HepG2 (cell line): Measurements from ENCODE around the gene HIF1AN. TPM values are rescaled to one million over a fixed set of nuclear protein-coding genes. Genes with fewer than 3 reads are reported as not detected.

Source experiments
- ATAC-seq: fragments of 200-7000 bp; cut with Tn5 transposase; 3 replicates; pipeline ENCODE4 v1.9.1; 2020; ENCODE audit warnings: mild to moderate bottlenecking, moderate library complexity
- BruUV-seq: library from RNA; stranded (reverse); fragments of 400-500 nt; replicated peaks from 2 replicates; lab custom pipeline; 2021; lab: Mats Ljungman, UMichigan
- CTCF ChIA-PET: fragments of 300-600 bp; formaldehyde crosslinking; extraction: SDS; loops from one replicate; lab custom pipeline; 2021; ENCODE audit warnings: low total read pairs, inconsistent platforms, low intra/inter-chr PET ratio; lab: Yijun Ruan, JAX
- POLR2A ChIA-PET: fragments of 350-600 bp; sonication (Branson Sonifier 250); formaldehyde crosslinking; loops from one replicate; lab custom pipeline; 2020; ENCODE audit warnings: antibody characterized with exemption, inconsistent platforms; lab: Yijun Ruan, JAX
- DNase-seq: peaks from one replicate; pipeline ENCODE4 v3.0.0-alpha.2; 2015; ENCODE audit warnings: low spot score
- FAIRE-seq: peaks from 3 replicates; lab custom pipeline; 2011; peaks lifted over from hg19 to GRCh38; lab: Jason Lieb, UNC
- H2AFZ ChIP-seq: one replicate; pipeline ENCODE4 v1.6.1; 2011; ENCODE audit warnings: low read length, inconsistent platforms
- H3K27ac ChIP-seq: fragments of 300-600 bp; 3 replicates; pipeline ENCODE4 v1.8.0; 2011; ENCODE audit warnings: mixed run types, mild to moderate bottlenecking, mixed read lengths, low read length, inconsistent platforms; ENCODE audit not compliant: insufficient read depth; ENCODE audit errors: extremely low read length
- H3K27me3 ChIP-seq, 2 experiments: fragments of 200-600 bp in 1 of 2; 2 replicates in 1 of 2; 3 replicates in 1 of 2; pipeline versions ENCODE4 v1.6.0 to v1.8.0; 2011; ENCODE audit warnings: low read length in 2 of 2, mild to moderate bottlenecking in 2 of 2, moderate library complexity in 2 of 2, inconsistent platforms in 1 of 2; ENCODE audit not compliant: insufficient read depth in 2 of 2, control insufficient read depth in 1 of 2
- H3K36me3 ChIP-seq, 2 experiments: fragments of 200-600 bp in 1 of 2; replicated peaks in 1 of 2; 2 replicates in 1 of 2; 3 replicates in 1 of 2; pipeline versions ENCODE4 v1.5.1 to v1.8.0; 2011; ENCODE audit warnings: low read length in 2 of 2, inconsistent platforms in 1 of 2; ENCODE audit not compliant: insufficient read depth in 2 of 2, control insufficient read depth in 1 of 2
- H3K4me1 ChIP-seq: 2 replicates; pipeline ENCODE4 v1.5.1; 2012; ENCODE audit warnings: low read length, inconsistent platforms; ENCODE audit not compliant: insufficient read depth
- H3K4me2 ChIP-seq: 2 replicates; pipeline ENCODE4 v1.6.0; 2011; ENCODE audit warnings: low read depth, low read length, inconsistent platforms
- H3K4me3 ChIP-seq, 3 experiments: fragments of 200-600 bp in 1 of 3; sonication (generic), shearing (Covaris generic) in 1 of 3; replicated peaks in 1 of 3; 2 replicates each; pipeline ENCODE4 v1.5.1; 2011 to 2016; ENCODE audit warnings: low read length in 3 of 3, inconsistent platforms in 2 of 3, low read depth in 2 of 3, mild to moderate bottlenecking in 2 of 3, control low read depth in 1 of 3, mixed read lengths in 1 of 3; ENCODE audit not compliant: insufficient read depth in 1 of 3
- H3K79me2 ChIP-seq: one replicate; pipeline ENCODE4 v1.6.1; 2011; ENCODE audit warnings: low read length, inconsistent platforms; ENCODE audit not compliant: insufficient read depth
- H3K9ac ChIP-seq: 2 replicates; pipeline ENCODE4 v1.6.0; 2011; ENCODE audit warnings: mild to moderate bottlenecking, low read depth, low read length, inconsistent platforms; ENCODE audit not compliant: insufficient read depth
- H3K9me3 ChIP-seq: 2 replicates; pipeline ENCODE4 v1.5.1; 2012; ENCODE audit warnings: mild to moderate bottlenecking, low read length
- H4K20me1 ChIP-seq: 2 replicates; pipeline ENCODE4 v1.6.0; 2011; ENCODE audit warnings: inconsistent platforms, mild to moderate bottlenecking, low read length, moderate library complexity; ENCODE audit not compliant: insufficient read depth
- CBX2 ChIP-seq, 2 experiments: fragments of 200-600 bp in 1 of 2; sonication (generic); formaldehyde crosslinking in 1 of 2; IDR thresholded peaks; 2 replicates each; pipeline versions ENCODE4 v1.7.0 to v1.8.1; 2018 to 2022; ENCODE audit warnings: low read depth in 2 of 2, low read length in 1 of 2, mild to moderate bottlenecking in 1 of 2, missing genetic modification reagents in 1 of 2
- FOXC1 ChIP-seq: sonication (generic); formaldehyde crosslinking; IDR thresholded peaks from 2 replicates; pipeline ENCODE4 v1.8.0; 2022; ENCODE audit warnings: mild to moderate bottlenecking, missing genetic modification reagents, borderline replicate concordance
- HES4 ChIP-seq: sonication (generic); formaldehyde crosslinking; IDR thresholded peaks from 2 replicates; pipeline ENCODE4 v1.9.0; 2021; ENCODE audit warnings: mild to moderate bottlenecking, missing genetic modification reagents, borderline replicate concordance
- SMAD1 ChIP-seq: sonication (generic); formaldehyde crosslinking; IDR thresholded peaks from 2 replicates; pipeline ENCODE4 v1.4.0; 2020; ENCODE audit warnings: missing genetic modification reagents, low read depth, mild to moderate bottlenecking, borderline replicate concordance
- TIGD3 ChIP-seq: sonication (generic); formaldehyde crosslinking; IDR thresholded peaks from 2 replicates; pipeline ENCODE4 v1.5.1; 2020; ENCODE audit warnings: mild to moderate bottlenecking, missing genetic modification reagents, borderline replicate concordance
- YEATS2 ChIP-seq: sonication (generic); formaldehyde crosslinking; IDR thresholded peaks from 2 replicates; pipeline ENCODE4 v1.4.0; 2020; ENCODE audit warnings: missing genetic modification reagents, borderline replicate concordance
- ZBTB14 ChIP-seq: sonication (generic); formaldehyde crosslinking; IDR thresholded peaks from 2 replicates; pipeline ENCODE4 v1.4.0; 2020; ENCODE audit warnings: missing genetic modification reagents
- ZFY ChIP-seq: sonication (generic); formaldehyde crosslinking; IDR thresholded peaks from 2 replicates; pipeline ENCODE4 v1.4.0; 2020; ENCODE audit warnings: missing genetic modification reagents
- ZNF275 ChIP-seq: sonication (generic); formaldehyde crosslinking; IDR thresholded peaks from 2 replicates; pipeline ENCODE4 v1.8.0; 2022; ENCODE audit warnings: missing genetic modification reagents, mild to moderate bottlenecking, inconsistent platforms, borderline replicate concordance
- ZNF326 ChIP-seq: sonication (generic); formaldehyde crosslinking; IDR thresholded peaks from 2 replicates; pipeline ENCODE4 v1.4.0; 2020; ENCODE audit warnings: missing genetic modification reagents, borderline replicate concordance
- ZNF557 ChIP-seq: sonication (generic); formaldehyde crosslinking; IDR thresholded peaks from 2 replicates; pipeline ENCODE4 v1.4.0; 2020; ENCODE audit warnings: missing genetic modification reagents
- ZNF646 ChIP-seq: sonication (generic); formaldehyde crosslinking; IDR thresholded peaks from 2 replicates; pipeline ENCODE4 v1.9.0; 2021; ENCODE audit warnings: mild to moderate bottlenecking, missing genetic modification reagents
- ZNF678 ChIP-seq: sonication (generic); formaldehyde crosslinking; IDR thresholded peaks from 2 replicates; pipeline ENCODE4 v1.4.0; 2020; ENCODE audit warnings: mild to moderate bottlenecking, missing genetic modification reagents
- ZNF780A ChIP-seq: sonication (generic); formaldehyde crosslinking; IDR thresholded peaks from 2 replicates; pipeline ENCODE4 v1.8.0; 2022; ENCODE audit warnings: mild to moderate bottlenecking, missing genetic modification reagents, moderate library complexity
- WGBS: methylation state at CpG from one replicate; pipeline ENCODE4 v1.1.6; 2017; ENCODE audit warnings: low lambda C conversion rate; 5-methylcytosine and 5-hydroxymethylcytosine counted together
- in situ Hi-C: cut with HindIII; loops from 2 replicates; pipeline ENCODE4 v1.10.0; 2017; ENCODE audit warnings: low pct_unique_long_range_greater_than_20kb; ENCODE audit not compliant: extremely low pct_ligation_motif_present
- intact Hi-C: fragments of 100-400 bp; cut with micrococcal nuclease; formaldehyde crosslinking; loops from one replicate; pipeline ENCODE4 v1.10.0; 2022; ENCODE audit not compliant: unreplicated experiment
- polyA plus RNA-seq, 8 experiments: library from polyadenylated mRNA; depleted of rRNA in 3 of 8; stranded (reverse) in 7 of 8; unstranded in 1 of 8; fragments of >200 nt; fragmentation: Illumina TruSeq in 4 of 8; extraction: Trizol in 4 of 8; gene quantifications; 2 replicates each; pipeline versions ENCODE4 v1.2.1 to v1.2.3, GENCODE V29; 2011 to 2016; ENCODE audit warnings: low read depth in 4 of 8, missing spikeins in 1 of 8, mixed read lengths in 1 of 8; ENCODE audit not compliant: insufficient read depth in 1 of 8
- total RNA-seq, 5 experiments: library from RNA; depleted of rRNA; stranded (reverse); fragments of >200 nt; fragmentation: Illumina TruSeq; extraction: Trizol; gene quantifications; 2 replicates each; pipeline ENCODE4 v1.2.3, GENCODE V29; 2016; ENCODE audit warnings: low read depth in 1 of 5

Gene HIF1AN
- total and polyA plus RNA-seq, 2 of the 13 experiments (the other 11 are each of a cell fraction or from before 2014, with no cell fraction given) = 8.6 to 10.7 TPM

- CTCF ChIA-PET = no interaction called here
- intact Hi-C loops = no loop called here
- FAIRE-seq = no peak
- POLR2A ChIA-PET = interaction anchor here (1.9 kb wide), 1 partner anchor 309 kb away, joined by 6 read pairs; no protein-coding TSS in a partner anchor
- BruUV-seq = no TSS peak
- H3K27me3 ChIP-seq = peaks cover 2 to 27% of the 10 kb centered on the region in 2 experiments; a peak in 2 of 5 replicates
- H2AFZ ChIP-seq = no peak overlapping the region
- H4K20me1 ChIP-seq = no peaks in the 10 kb centered on the region
- no peaks in the 10 kb centered on the region for H3K36me3 ChIP-seq
- no peak overlapping the region for H3K4me2 ChIP-seq
- DNase-seq = no peak
- peaks cover 27% of the 10 kb centered on the region for H3K4me1 ChIP-seq
- H3K27ac ChIP-seq = no peak overlapping the region
- in situ Hi-C loops = no loop called here
- no peaks in the 10 kb centered on the region for H3K9me3 ChIP-seq
- no peaks in the 10 kb centered on the region for H3K79me2 ChIP-seq
- H3K4me3 ChIP-seq = no peak overlapping the region
- no peak for ATAC-seq
- no peak overlapping the region for H3K9ac ChIP-seq
- WGBS = 88% methylated on average over 3 of the region's 3 CpGs
- TF ChIP-seq SMAD1 (CRISPR knock-in tag) (no peak), ZBTB14 (CRISPR knock-in tag) (no peak), ZNF646 (CRISPR knock-in tag) (no peak), FOXC1 (CRISPR knock-in tag) (no peak), ZFY (CRISPR knock-in tag) (no peak), ZNF557 (CRISPR knock-in tag) (no peak), ZNF678 (CRISPR knock-in tag) (no peak), HES4 (CRISPR knock-in tag) (no peak), ZNF326 (no peak), TIGD3 (no peak), CBX2 (IDR thresholded peaks at IDR 0.05; ENCODE audit: low read depth, low read length) (no peak), CBX2 (CRISPR knock-in tag; IDR thresholded peaks at IDR 0.05; ENCODE audit: low read depth) (no peak), ZNF780A (no peak), ZNF275 (CRISPR knock-in tag) (no peak), YEATS2 (no peak)
These were observed 33.2 kb downstream of the HIF1AN start for GRCh38 chr10:100568912-100569311.
